Measurements from ENCODE around the gene CD63. TPM values are rescaled to one million over a fixed set of nuclear protein-coding genes. Genes with fewer than 3 reads are reported as not detected.

Gene CD63
- total RNA-seq, 1 donor from 2014 or later: 1,095 TPM

GRCh38 chr12:55733858-55734257, 5.0 kb upstream of the CD63 start:
- DNase-seq (ENCODE audit: low read depth): no peak
- TF ChIP-seq, protein P1, sequence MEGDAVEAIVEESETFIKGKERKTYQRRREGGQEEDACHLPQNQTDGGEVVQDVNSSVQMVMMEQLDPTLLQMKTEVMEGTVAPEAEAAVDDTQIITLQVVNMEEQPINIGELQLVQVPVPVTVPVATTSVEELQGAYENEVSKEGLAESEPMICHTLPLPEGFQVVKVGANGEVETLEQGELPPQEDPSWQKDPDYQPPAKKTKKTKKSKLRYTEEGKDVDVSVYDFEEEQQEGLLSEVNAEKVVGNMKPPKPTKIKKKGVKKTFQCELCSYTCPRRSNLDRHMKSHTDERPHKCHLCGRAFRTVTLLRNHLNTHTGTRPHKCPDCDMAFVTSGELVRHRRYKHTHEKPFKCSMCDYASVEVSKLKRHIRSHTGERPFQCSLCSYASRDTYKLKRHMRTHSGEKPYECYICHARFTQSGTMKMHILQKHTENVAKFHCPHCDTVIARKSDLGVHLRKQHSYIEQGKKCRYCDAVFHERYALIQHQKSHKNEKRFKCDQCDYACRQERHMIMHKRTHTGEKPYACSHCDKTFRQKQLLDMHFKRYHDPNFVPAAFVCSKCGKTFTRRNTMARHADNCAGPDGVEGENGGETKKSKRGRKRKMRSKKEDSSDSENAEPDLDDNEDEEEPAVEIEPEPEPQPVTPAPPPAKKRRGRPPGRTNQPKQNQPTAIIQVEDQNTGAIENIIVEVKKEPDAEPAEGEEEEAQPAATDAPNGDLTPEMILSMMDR (conservative IDR thresholded peaks at IDR 0.05; ENCODE audit: low read depth, low read length): no peak

DNA sequence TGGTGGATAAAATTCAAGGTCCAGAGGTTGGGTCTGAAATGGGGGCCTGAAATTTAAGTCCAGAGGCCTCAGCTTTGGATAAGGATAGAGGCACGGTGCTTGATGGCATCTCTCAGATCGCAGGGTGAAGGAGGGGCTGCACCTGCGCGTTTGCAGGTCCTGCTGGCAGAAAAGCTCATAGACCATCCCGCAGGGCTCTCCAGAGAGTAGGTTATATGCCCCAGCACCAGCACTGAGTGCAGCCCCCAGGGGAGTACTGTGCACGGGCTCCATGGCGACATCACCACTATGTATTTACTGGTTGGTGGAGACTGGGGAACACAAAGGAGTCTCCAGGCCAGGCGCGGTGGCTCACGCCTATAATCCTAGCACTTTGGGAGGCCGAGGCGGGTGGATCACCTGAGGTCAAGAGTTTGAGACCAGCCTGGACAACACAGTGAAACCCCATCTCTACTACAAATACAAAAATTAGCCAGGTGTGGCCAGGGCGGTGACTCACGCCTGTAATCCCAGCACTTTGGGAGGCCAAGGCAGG, 4.3 kb upstream of the CD63 start:
- no peak overlapping the region for H3K4me3 ChIP-seq (ENCODE audit: low read depth, low read length)
- TF ChIP-seq, protein P1 (conservative IDR thresholded peaks at IDR 0.05; ENCODE audit: low read depth, low read length): no peak
- DNase-seq (ENCODE audit: low read depth): no peak

More at GRCh38 chr12:55733858-55734257, 5.0 kb upstream of the CD63 start:
- no peak overlapping the region for H3K4me3 ChIP-seq (ENCODE audit: low read depth, low read length)

DNA sequence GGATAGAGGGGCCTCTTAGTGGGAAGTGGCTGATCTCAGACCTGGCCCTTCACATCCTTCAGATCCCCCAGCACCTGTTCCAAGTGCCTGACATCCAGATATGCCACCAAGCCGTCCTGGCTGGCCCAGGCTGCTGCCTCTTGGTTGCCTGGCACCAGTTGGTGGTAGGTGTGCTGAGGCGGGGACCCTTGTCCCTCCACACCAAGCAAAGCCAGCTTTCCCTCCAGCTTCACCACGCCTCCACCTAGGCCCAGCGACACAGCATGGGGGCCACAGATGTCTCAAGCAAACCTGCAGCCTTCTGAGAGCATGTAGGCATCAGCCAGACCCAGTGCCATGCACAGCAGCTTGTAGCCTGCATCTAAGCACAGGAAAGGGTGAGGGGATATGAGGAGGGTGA, 3.5 kb upstream of the CD63 start:
- no peak for DNase-seq (ENCODE audit: low read depth)
- TF ChIP-seq, protein P1 (conservative IDR thresholded peaks at IDR 0.05; ENCODE audit: low read depth, low read length): no peak
- H3K4me3 ChIP-seq (ENCODE audit: low read depth, low read length): no peak overlapping the region

GRCh38 chr12:55729819-55730818, 1.3 kb upstream of the CD63 start:
- peak overlapping the region; percentile 70 for H3K4me3 ChIP-seq (ENCODE audit: low read depth, low read length)
- TF ChIP-seq, protein P1 (conservative IDR thresholded peaks at IDR 0.05; ENCODE audit: low read depth, low read length): peak; percentile 25
- DNase-seq (ENCODE audit: low read depth): no peak

DNA sequence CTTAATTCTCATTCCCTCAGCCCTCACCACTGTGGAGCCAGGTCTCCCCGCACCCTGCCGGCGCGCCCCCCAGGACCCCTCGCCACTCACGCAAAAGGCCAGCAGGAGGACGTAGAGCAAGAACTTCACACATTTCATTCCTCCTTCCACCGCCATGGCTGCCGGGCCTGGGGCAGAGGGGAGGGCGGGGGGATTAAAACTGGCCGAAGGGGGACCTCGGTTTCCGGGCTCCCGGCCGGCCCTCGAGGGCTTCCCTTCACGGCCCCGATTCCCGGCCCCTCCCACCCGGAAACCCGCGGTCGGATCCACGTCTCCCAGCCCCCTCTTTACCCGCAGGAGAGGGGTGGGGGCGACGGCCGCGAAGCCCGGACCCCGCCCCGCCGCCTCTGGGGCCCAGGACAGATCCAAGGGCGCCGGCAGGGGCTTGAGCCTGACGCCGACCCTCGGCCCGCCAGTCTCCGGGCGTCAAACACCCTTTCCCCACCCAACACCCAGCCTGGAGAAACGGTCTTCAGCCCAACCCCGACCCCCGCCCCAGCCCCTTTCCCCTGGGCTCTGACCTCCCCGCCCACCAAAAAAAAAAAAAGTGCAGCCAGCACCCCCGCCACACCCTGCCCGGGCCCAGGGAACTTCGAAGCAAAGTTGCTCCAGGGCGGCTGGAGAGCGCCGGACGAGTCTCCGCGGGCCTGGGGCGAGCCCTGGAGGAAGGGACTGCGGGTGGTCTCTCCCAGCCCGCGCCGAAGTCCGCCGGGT, 447 bp downstream of the CD63 start:
- TF ChIP-seq, protein P1 (conservative IDR thresholded peaks at IDR 0.05; ENCODE audit: low read depth, low read length): no peak
- peak overlapping the region; percentile 70 for H3K4me3 ChIP-seq (ENCODE audit: low read depth, low read length)
- DNase-seq (ENCODE audit: low read depth): no peak

GRCh38 chr12:55727643-55728185, 1.1 kb downstream of the CD63 start:
- peak overlapping the region; percentile 70 for H3K4me3 ChIP-seq (ENCODE audit: low read depth, low read length)
- TF ChIP-seq, protein P1 (conservative IDR thresholded peaks at IDR 0.05; ENCODE audit: low read depth, low read length): no peak
- DNase-seq (ENCODE audit: low read depth): no peak

Measured in epithelial cell of proximal tubule (primary cell).